H1 (cell line): Measurements from ENCODE around the gene ADARB2. TPM values are rescaled to one million over a fixed set of nuclear protein-coding genes. Genes with fewer than 3 reads are reported as not detected.
A peak's percentile ranks its signal among the peaks of the same experiment; 100 is the strongest.

Source experiments
- CTCF ChIA-PET: fragments of 300-600 bp; sonication (Branson Sonifier 250); formaldehyde crosslinking; loops from one replicate; lab custom pipeline; 2021; ENCODE audit not compliant: partially characterized antibody; lab: Charles Lee
- POLR2A ChIA-PET: fragments of 300-600 bp; sonication (Branson Sonifier 250); formaldehyde crosslinking; loops from one replicate; lab custom pipeline; 2021; ENCODE audit warnings: inconsistent platforms; ENCODE audit not compliant: partially characterized antibody; lab: Charles Lee
- DNase-seq, 2 experiments: peaks; one replicate each; pipeline versions ENCODE4 v3.0.0 to v3.0.0-alpha.2; 2010 to 2022; ENCODE audit warnings: low spot score in 2 of 2, low read depth in 1 of 2, mixed read lengths in 1 of 2
- FAIRE-seq: peaks from 2 replicates; lab custom pipeline; 2011; peaks lifted over from hg19 to GRCh38; lab: Jason Lieb, UNC
- H2AFZ ChIP-seq: 2 replicates; pipeline ENCODE4 v1.8.1; 2012; ENCODE audit warnings: low read length, inconsistent platforms
- H2AK5ac ChIP-seq: 2 replicates; pipeline ENCODE4 v1.6.1; 2013; ENCODE audit warnings: low read depth, low read length
- H2BK120ac ChIP-seq: replicated peaks from 2 replicates; pipeline ENCODE3; 2013; ENCODE audit warnings: low read depth, low read length, inconsistent platforms
- H2BK12ac ChIP-seq: 2 replicates; pipeline ENCODE4 v1.6.1; 2013; ENCODE audit warnings: low read depth, low read length
- H2BK15ac ChIP-seq: 2 replicates; pipeline ENCODE4 v1.6.1; 2013; ENCODE audit warnings: low read length
- H2BK20ac ChIP-seq: 2 replicates; pipeline ENCODE4 v1.6.1; 2013; ENCODE audit warnings: low read length
- H2BK5ac ChIP-seq: 2 replicates; pipeline ENCODE4 v1.6.1; 2013; ENCODE audit warnings: low read depth, low read length
- H3K14ac ChIP-seq: 2 replicates; pipeline ENCODE4 v1.6.1; 2013; ENCODE audit warnings: inconsistent platforms; ENCODE audit not compliant: insufficient read length
- H3K18ac ChIP-seq: 2 replicates; pipeline ENCODE4 v1.6.1; 2013; ENCODE audit warnings: low read length; ENCODE audit errors: extremely low read depth
- H3K23ac ChIP-seq: 2 replicates; pipeline ENCODE4 v1.6.1; 2013; ENCODE audit warnings: inconsistent platforms; ENCODE audit not compliant: insufficient read length
- H3K23me2 ChIP-seq: 2 replicates; pipeline ENCODE4 v1.6.1; 2013; ENCODE audit warnings: low read depth, low read length
- H3K27ac ChIP-seq: 2 replicates; pipeline ENCODE4 v1.6.1; 2011; ENCODE audit warnings: low read depth, low read length, inconsistent platforms
- H3K27me3 ChIP-seq, 4 experiments: replicated peaks in 1 of 4; 1 replicate in 1 of 4; 2 replicates in 3 of 4; pipeline versions ENCODE4 v1.6.1 to v1.8.1; 2011 to 2013; ENCODE audit warnings: low read length in 3 of 4, mild to moderate bottlenecking in 3 of 4, inconsistent platforms in 2 of 4, mixed read lengths in 2 of 4, moderate library complexity in 1 of 4; ENCODE audit not compliant: control insufficient read depth in 3 of 4, insufficient read depth in 3 of 4; ENCODE audit errors: extremely low read depth in 1 of 4
- H3K36me3 ChIP-seq, 4 experiments: 2 replicates each; pipeline versions ENCODE4 v1.6.1 to v1.8.1; 2011 to 2013; ENCODE audit warnings: mild to moderate bottlenecking in 4 of 4, low read length in 3 of 4, moderate library complexity in 2 of 4, control low read depth in 1 of 4, inconsistent platforms in 1 of 4; ENCODE audit not compliant: insufficient read depth in 4 of 4, control insufficient read depth in 2 of 4
- H3K4ac ChIP-seq: replicated peaks from 2 replicates; pipeline ENCODE3; 2013; ENCODE audit warnings: low read length, low read depth, mixed read lengths, inconsistent platforms; ENCODE audit not compliant: insufficient read length
- H3K4me1 ChIP-seq, 4 experiments: replicated peaks in 1 of 4; 1 replicate in 1 of 4; 2 replicates in 3 of 4; pipeline versions ENCODE4 v1.6.1 to v1.8.1; 2011 to 2013; ENCODE audit warnings: low read length in 3 of 4, inconsistent platforms in 2 of 4, mixed read lengths in 1 of 4; ENCODE audit not compliant: insufficient read depth in 4 of 4, control insufficient read depth in 3 of 4
- H3K4me2 ChIP-seq, 2 experiments: 2 replicates each; pipeline versions ENCODE4 v1.6.1 to v1.8.1; 2011 to 2013; ENCODE audit warnings: low read depth in 2 of 2, low read length in 2 of 2, control low read depth in 1 of 2, inconsistent platforms in 1 of 2, mild to moderate bottlenecking in 1 of 2; ENCODE audit not compliant: insufficient read depth in 1 of 2
- H3K4me3 ChIP-seq, 4 experiments: fragments of 200-600, 300-600 bp in 1 of 4; sonication (generic), shearing (Covaris generic), sonication (Bioruptor Twin) in 1 of 4; 2 replicates each; pipeline versions ENCODE4 v1.5.1 to v1.8.1; 2011 to 2016; ENCODE audit warnings: low read length in 4 of 4, low read depth in 3 of 4, control low read depth in 2 of 4, inconsistent platforms in 2 of 4, mild to moderate bottlenecking in 2 of 4, mixed read lengths in 1 of 4, moderate library complexity in 1 of 4; ENCODE audit not compliant: insufficient read depth in 2 of 4; ENCODE audit errors: extremely low read depth in 1 of 4
- H3K56ac ChIP-seq: replicated peaks from 2 replicates; pipeline ENCODE3; 2013; ENCODE audit warnings: low read depth, mild to moderate bottlenecking, mixed read lengths, low read length, inconsistent platforms; ENCODE audit not compliant: insufficient read length
- H3K79me1 ChIP-seq: 2 replicates; pipeline ENCODE4 v1.6.1; 2013; ENCODE audit warnings: low read depth, low read length, control low read depth
- H3K79me2 ChIP-seq, 2 experiments: 2 replicates each; pipeline versions ENCODE4 v1.6.1 to v1.8.1; 2012 to 2013; ENCODE audit warnings: low read length in 2 of 2, mild to moderate bottlenecking in 2 of 2, inconsistent platforms in 1 of 2; ENCODE audit not compliant: insufficient read depth in 2 of 2, control insufficient read depth in 1 of 2
- H3K9ac ChIP-seq, 4 experiments: replicated peaks in 1 of 4; 1 replicate in 1 of 4; 2 replicates in 3 of 4; pipeline versions ENCODE4 v1.6.1 to v1.8.1; 2011 to 2013; ENCODE audit warnings: low read depth in 3 of 4, low read length in 3 of 4, control low read depth in 2 of 4, mild to moderate bottlenecking in 2 of 4, moderate library complexity in 2 of 4, inconsistent platforms in 1 of 4; ENCODE audit errors: extremely low read depth in 1 of 4
- H3K9me3 ChIP-seq, 2 experiments: 2 replicates each; pipeline versions ENCODE4 v1.6.1 to v1.8.1; 2012 to 2013; ENCODE audit warnings: mild to moderate bottlenecking in 2 of 2, moderate library complexity in 2 of 2, control low read depth in 1 of 2, inconsistent platforms in 1 of 2, low read depth in 1 of 2, low read length in 1 of 2, mixed read lengths in 1 of 2; ENCODE audit not compliant: insufficient read depth in 2 of 2
- H4K20me1 ChIP-seq, 2 experiments: replicated peaks in 1 of 2; 2 replicates each; pipeline versions ENCODE3 to v1.8.1; 2011 to 2013; ENCODE audit warnings: inconsistent platforms in 2 of 2, low read length in 2 of 2, mild to moderate bottlenecking in 1 of 2; ENCODE audit not compliant: insufficient read depth in 2 of 2, control insufficient read depth in 1 of 2
- H4K5ac ChIP-seq: 2 replicates; pipeline ENCODE4 v1.6.1; 2013; ENCODE audit warnings: low read length, low read depth, mixed read lengths, inconsistent platforms; ENCODE audit not compliant: insufficient read length
- H4K8ac ChIP-seq: 2 replicates; pipeline ENCODE4 v1.8.0; 2013; ENCODE audit warnings: mild to moderate bottlenecking, moderate library complexity, low read length, inconsistent platforms; ENCODE audit not compliant: insufficient read depth; ENCODE audit errors: extremely low read depth
- H4K91ac ChIP-seq: replicated peaks from 2 replicates; pipeline ENCODE3; 2013; ENCODE audit warnings: low read length, mixed read lengths, inconsistent platforms; ENCODE audit not compliant: insufficient read length
- CHD1 ChIP-seq: IDR thresholded peaks from 2 replicates; pipeline ENCODE4 v1.6.1; 2012; ENCODE audit warnings: low read depth, low read length, improper control_type of control experiment
- GABPA ChIP-seq: IDR thresholded peaks from 2 replicates; pipeline ENCODE4 v1.6.1; 2011; ENCODE audit warnings: mild to moderate bottlenecking, low read length, moderate library complexity, borderline replicate concordance; ENCODE audit not compliant: insufficient read depth
- SIRT6 ChIP-seq: IDR thresholded peaks from one replicate; pipeline ENCODE4 v1.7.1; 2012; ENCODE audit warnings: low read length, inconsistent platforms
- TEAD4 ChIP-seq: IDR thresholded peaks from 2 replicates; pipeline ENCODE4 v1.6.1; 2012; ENCODE audit warnings: low read depth, low read length, inconsistent platforms, mixed read lengths
- ZNF274 ChIP-seq: IDR thresholded peaks from 2 replicates; pipeline ENCODE4 v1.7.0; 2012; ENCODE audit warnings: low read length, borderline replicate concordance; ENCODE audit errors: extremely low read depth
- WGBS, 2 experiments: shearing (Covaris generic) in 1 of 2; methylation state at CpG; one replicate each; pipeline versions ENCODE4 v1.1.6 to v1.1.7; 2013 to 2015; ENCODE audit warnings: low lambda C conversion rate in 2 of 2, mixed read lengths in 2 of 2, inconsistent platforms in 1 of 2, low coverage in 1 of 2, missing lambda C conversion rate in 1 of 2; ENCODE audit not compliant: insufficient replicate concordance in 2 of 2, insufficient coverage in 1 of 2, insufficient read length in 1 of 2; ENCODE audit errors: extremely low coverage in 1 of 2, missing lambda C conversion rate in 1 of 2; 5-methylcytosine and 5-hydroxymethylcytosine counted together
- polyA plus RNA-seq, 7 experiments: library from polyadenylated mRNA; depleted of rRNA in 3 of 7; stranded (reverse) in 5 of 7; unstranded in 2 of 7; fragments of >200 nt in 5 of 7; fragments of 200-250 nt in 2 of 7; gene quantifications; 1 replicate in 5 of 7; 2 replicates in 1 of 7; 4 replicates in 1 of 7; pipeline versions ENCODE4 v1.2.1 to v1.2.3, GENCODE V29; 2011 to 2013; ENCODE audit warnings: missing spikeins in 2 of 7, mixed read lengths in 2 of 7
- total RNA-seq: library from RNA; stranded (reverse); fragmentation: NEBNext Ultra II Directional; extraction: Animal tissue kit (Norgen Biotek cat#: 25700); gene quantifications from 2 replicates; pipeline ENCODE4 v1.2.1, GENCODE V29; 2021
- TF ChIP-seq, protein P1 (sequence below): IDR thresholded peaks from 2 replicates; pipeline ENCODE4 v1.6.1; 2012; ENCODE audit warnings: inconsistent platforms

Gene ADARB2
- total and polyA plus RNA-seq, 2 of the 8 experiments (the other 6 are each of a cell fraction or from before 2014, with no cell fraction given) = 2.2 to 2.8 TPM

DNA sequence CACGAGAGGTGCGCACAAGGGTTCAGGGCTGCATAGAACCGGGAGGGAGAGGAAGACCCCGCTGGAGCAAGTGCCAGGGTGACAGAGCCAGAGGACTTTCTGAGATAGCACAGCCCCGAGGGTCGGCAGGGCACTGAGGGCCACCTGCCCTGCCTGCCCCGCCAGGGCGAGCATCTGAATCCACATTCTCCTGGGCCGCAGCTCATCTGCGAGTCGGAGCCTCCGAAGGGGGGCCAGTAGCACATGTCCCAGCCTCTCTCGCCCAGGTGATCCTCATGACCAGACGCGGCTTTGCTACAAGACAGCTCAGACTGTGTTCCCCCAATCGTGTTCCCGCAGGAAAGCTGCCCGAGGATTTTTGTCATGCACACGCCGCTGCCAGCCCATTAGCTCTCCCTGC, 71.2 kb downstream of the ADARB2 start:
- H3K18ac ChIP-seq = no peak overlapping the region
- H2AFZ ChIP-seq = no peak overlapping the region
- no peak overlapping the region for H4K5ac ChIP-seq
- WGBS, 2 experiments = 91% methylated on average over 16 of the region's 20 CpGs; no CpG with 5 or more reads in 1 of the 2 experiments
- H3K36me3 ChIP-seq = no peaks in the 10 kb centered on the region
- H2BK120ac ChIP-seq = no peak overlapping the region
- H4K8ac ChIP-seq = peak overlapping the region; percentile 28; the same call in 1 of the 2 replicates
- no peak overlapping the region for H3K14ac ChIP-seq
- no peaks in the 10 kb centered on the region for H3K79me2 ChIP-seq
- no peaks in the 10 kb centered on the region for H3K9me3 ChIP-seq
- H3K56ac ChIP-seq = no peak overlapping the region
- no peaks in the 10 kb centered on the region; the same call in 1 of the 2 replicates for H3K79me1 ChIP-seq
- no peak overlapping the region for H2BK15ac ChIP-seq
- no peak overlapping the region for H3K4me3 ChIP-seq
- H3K23me2 ChIP-seq = peaks cover 6% of the 10 kb centered on the region; the same call in 1 of the 2 replicates
- no peak overlapping the region for H3K23ac ChIP-seq
- no peak overlapping the region for H4K91ac ChIP-seq
- ChIA-PET POLR2A (no interaction called here), CTCF (interaction anchor here (0.9 to 1.7 kb wide), 4 partner anchors 13 to 262 kb away, joined by 3 to 7 read pairs (median 4); no protein-coding TSS in a partner anchor)
- no peak overlapping the region for H3K4me2 ChIP-seq
- no peak overlapping the region for H2BK12ac ChIP-seq
- no peak overlapping the region for H3K9ac ChIP-seq
- H4K20me1 ChIP-seq = peaks cover 0 to 5% of the 10 kb centered on the region in 2 experiments
- H2BK20ac ChIP-seq = no peak overlapping the region
- H2AK5ac ChIP-seq = no peak overlapping the region
- no peak overlapping the region for H2BK5ac ChIP-seq
- FAIRE-seq = no peak
- DNase-seq = no peak
- no peaks in the 10 kb centered on the region; a peak in 2 of 7 replicates for H3K4me1 ChIP-seq
- H3K27me3 ChIP-seq = no peaks in the 10 kb centered on the region
- H3K4ac ChIP-seq = peak overlapping the region; percentile 75
- H3K27ac ChIP-seq = no peak overlapping the region
- TF ChIP-seq GABPA (no peak), CHD1 (no peak), TEAD4 (no peak), ZNF274 (no peak), SIRT6 (no peak)
- TF ChIP-seq, protein P1, sequence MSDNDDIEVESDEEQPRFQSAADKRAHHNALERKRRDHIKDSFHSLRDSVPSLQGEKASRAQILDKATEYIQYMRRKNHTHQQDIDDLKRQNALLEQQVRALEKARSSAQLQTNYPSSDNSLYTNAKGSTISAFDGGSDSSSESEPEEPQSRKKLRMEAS = no peak
